GM23338 (cell line): ENCODE measurements around the gene EBI3. TPM values are rescaled to one million over a fixed set of nuclear protein-coding genes. Genes with fewer than 3 reads are reported as not detected.

Experiments
- ATAC-seq: fragments of 200-7000 bp; cut with Tn5 transposase; 3 replicates; pipeline ENCODE4 v1.9.1; 2020
- DNase-seq: peaks from one replicate; pipeline ENCODE4 v3.0.0-alpha.2; 2015; ENCODE audit warnings: low spot score
- H2AFZ ChIP-seq: fragments of 200-600 bp; sonication (generic); 2 replicates; pipeline ENCODE4 v1.8.0; 2016; ENCODE audit warnings: antibody characterized with exemption, mild to moderate bottlenecking, moderate library complexity
- H3F3A ChIP-seq: fragments of 200-600 bp; sonication (generic); replicated peaks from 2 replicates; pipeline ENCODE4 v1.8.0; 2017; ENCODE audit warnings: antibody characterized with exemption, mixed run types, low read depth
- H3K27ac ChIP-seq: fragments of 200-600 bp; sonication (generic); 2 replicates; pipeline ENCODE4 v1.6.1; 2016; ENCODE audit warnings: low read depth
- H3K27me3 ChIP-seq: fragments of 200-600 bp; sonication (generic); 2 replicates; pipeline ENCODE4 v1.8.0; 2016; ENCODE audit warnings: mild to moderate bottlenecking, mixed run types, moderate library complexity; ENCODE audit not compliant: insufficient read depth
- H3K36me3 ChIP-seq: fragments of 200-600 bp; sonication (generic); 2 replicates; pipeline ENCODE4 v1.8.0; 2016; ENCODE audit warnings: mild to moderate bottlenecking; ENCODE audit not compliant: insufficient read depth
- H3K4me1 ChIP-seq: fragments of 200-600 bp; sonication (generic); 2 replicates; pipeline ENCODE4 v1.8.0; 2016; ENCODE audit warnings: mild to moderate bottlenecking, moderate library complexity; ENCODE audit not compliant: insufficient read depth
- H3K4me2 ChIP-seq: fragments of 200-600 bp; sonication (generic); 2 replicates; pipeline ENCODE4 v1.7.1; 2017; ENCODE audit warnings: mixed run types
- H3K4me3 ChIP-seq: fragments of 200-600 bp; sonication (generic); 2 replicates; pipeline ENCODE4 v1.6.1; 2016; ENCODE audit warnings: mixed run types
- H3K79me2 ChIP-seq: fragments of 200-600 bp; sonication (generic); replicated peaks from 2 replicates; pipeline ENCODE4 v1.8.0; 2017; ENCODE audit warnings: mild to moderate bottlenecking; ENCODE audit not compliant: insufficient read depth
- H3K9me2 ChIP-seq: fragments of 200-600 bp; sonication (generic); 2 replicates; pipeline ENCODE4 v1.8.0; 2017; ENCODE audit not compliant: insufficient read depth
- H4K20me1 ChIP-seq: fragments of 200-600 bp; sonication (generic); replicated peaks from 2 replicates; pipeline ENCODE4 v1.8.0; 2017; ENCODE audit warnings: mild to moderate bottlenecking; ENCODE audit not compliant: insufficient read depth
- H3K27ac Mint-ChIP-seq: 2 replicates; pipeline ENCODE4 v1.8.0; 2020; ENCODE audit warnings: inconsistent platforms, mild to moderate bottlenecking, moderate library complexity, mixed read lengths
- H3K27me3 Mint-ChIP-seq: 3 replicates; pipeline ENCODE4 v1.8.0; 2022; ENCODE audit warnings: low read depth, mild to moderate bottlenecking, moderate library complexity, mixed read lengths, inconsistent platforms; ENCODE audit not compliant: insufficient read depth, poor library complexity
- H3K36me3 Mint-ChIP-seq: 3 replicates; pipeline ENCODE4 v1.8.0; 2021; ENCODE audit warnings: low read depth, mild to moderate bottlenecking, inconsistent platforms, moderate library complexity, mixed read lengths
- H3K4me1 Mint-ChIP-seq: 3 replicates; pipeline ENCODE4 v1.8.0; 2020; ENCODE audit warnings: mild to moderate bottlenecking, inconsistent platforms, mixed read lengths
- H3K4me3 Mint-ChIP-seq: 3 replicates; pipeline ENCODE4 v1.8.0; 2021; ENCODE audit warnings: moderate library complexity, mild to moderate bottlenecking, inconsistent platforms, mixed read lengths
- H3K9me3 Mint-ChIP-seq: 3 replicates; pipeline ENCODE4 v1.8.0; 2020; ENCODE audit warnings: moderate library complexity, mild to moderate bottlenecking, inconsistent platforms, mixed read lengths
- CREB1 ChIP-seq: fragments of 250-450 bp; sonication (Bioruptor Pico); IDR thresholded peaks from 2 replicates; pipeline ENCODE4 v1.5.0; 2020; ENCODE audit warnings: low read depth, mild to moderate bottlenecking, moderate library complexity
- EZH2 ChIP-seq: fragments of 200-600 bp; sonication (generic); IDR thresholded peaks from one replicate; pipeline ENCODE4 v1.8.0; 2017; ENCODE audit warnings: antibody characterized with exemption, mild to moderate bottlenecking, low read depth; ENCODE audit not compliant: unreplicated experiment
- EZH2phosphoT487 ChIP-seq: fragments of 200-600 bp; sonication (generic); IDR thresholded peaks from one replicate; pipeline ENCODE4 v1.8.1; 2018; ENCODE audit warnings: antibody characterized with exemption; ENCODE audit not compliant: unreplicated experiment
- JUNB ChIP-seq: IDR thresholded peaks from one replicate; pipeline ENCODE4 v1.6.1; 2016; ENCODE audit warnings: antibody characterized with exemption; ENCODE audit not compliant: unreplicated experiment
- NANOG ChIP-seq: IDR thresholded peaks from 2 replicates; pipeline ENCODE4 v1.6.1; 2016; ENCODE audit warnings: antibody characterized with exemption, borderline replicate concordance
- STAT1 ChIP-seq: IDR thresholded peaks from one replicate; pipeline ENCODE4 v1.6.1; 2016; ENCODE audit warnings: antibody characterized with exemption; ENCODE audit not compliant: unreplicated experiment
- ZNF114 ChIP-seq: fragments of 250-450 bp; sonication (Bioruptor Pico); IDR thresholded peaks from 2 replicates; pipeline ENCODE4 v1.5.0; 2020; ENCODE audit warnings: mild to moderate bottlenecking, moderate library complexity
- ZNF331 ChIP-seq: fragments of 250-450 bp; sonication (Bioruptor Pico); IDR thresholded peaks from 2 replicates; pipeline ENCODE4 v1.5.0; 2020; ENCODE audit warnings: low read depth, mild to moderate bottlenecking, moderate library complexity
- ZNF462 ChIP-seq: fragments of 250-450 bp; sonication (Bioruptor Pico); IDR thresholded peaks from 2 replicates; pipeline ENCODE4 v1.5.0; 2020; ENCODE audit warnings: mild to moderate bottlenecking, moderate library complexity
- polyA plus RNA-seq: library from polyadenylated mRNA; unstranded; fragments of >200 nt; fragmentation: Nextera tagmentation; extraction: Ambion mirVana; gene quantifications from 2 replicates; pipeline ENCODE4 v1.2.1, GENCODE V29; 2016
- total RNA-seq: library from RNA; depleted of rRNA; stranded (reverse); fragments of >200 nt; shearing (Covaris generic); gene quantifications from 2 replicates; pipeline ENCODE4 v1.2.3, GENCODE V29; 2014
- TF ChIP-seq, protein P1 (sequence below), 2 experiments: fragments of 200-600 bp in 1 of 2; sonication (generic) in 1 of 2; conservative IDR thresholded peaks; 2 replicates each; pipeline versions ENCODE4 v1.5.1 to v1.6.1; 2016 to 2017; ENCODE audit warnings: antibody characterized with exemption in 2 of 2, low read depth in 2 of 2, mild to moderate bottlenecking in 2 of 2, moderate library complexity in 1 of 2

Gene EBI3
- total and polyA plus RNA-seq, 2 experiments from 2014 or later, result 0.52 to 1.4 TPM

GRCh38 chr19:4184718-4185352, 44.5 kb upstream of the EBI3 start:
- Mint-ChIP-seq H3K4me3 (no peak overlapping the region), H3K27me3 (peaks cover 17% of the 10 kb centered on the region)
- H2AFZ ChIP-seq, result no peak overlapping the region

More at GRCh38 chr19:4184718-4185352, 44.5 kb upstream of the EBI3 start:
- ATAC-seq, result no peak
- no peak for DNase-seq
- Mint-ChIP-seq H3K4me1 (no peaks in the 10 kb centered on the region; the same call in 2 of the 3 replicates), H3K9me3 (no peaks in the 10 kb centered on the region; the same call in 1 of the 3 replicates), H3K36me3 (no peaks in the 10 kb centered on the region), H3K27ac (no peak overlapping the region)
- H3K4me2 ChIP-seq, result no peak overlapping the region
- H3K27me3 ChIP-seq, result no peaks in the 10 kb centered on the region
- H3K4me1 ChIP-seq, result peaks cover 7% of the 10 kb centered on the region; the same call in 1 of the 2 replicates
- H4K20me1 ChIP-seq, result no peaks in the 10 kb centered on the region
- H3K36me3 ChIP-seq, result no peaks in the 10 kb centered on the region
- TF ChIP-seq CREB1 (no peak), NANOG (no peak), JUNB (no peak), EZH2 (no peak), ZNF331 (no peak), ZNF114 (no peak), ZNF462 (CRISPR knock-in tag) (no peak), STAT1 (no peak), EZH2phosphoT487 (no peak)
- TF ChIP-seq, protein P1, sequence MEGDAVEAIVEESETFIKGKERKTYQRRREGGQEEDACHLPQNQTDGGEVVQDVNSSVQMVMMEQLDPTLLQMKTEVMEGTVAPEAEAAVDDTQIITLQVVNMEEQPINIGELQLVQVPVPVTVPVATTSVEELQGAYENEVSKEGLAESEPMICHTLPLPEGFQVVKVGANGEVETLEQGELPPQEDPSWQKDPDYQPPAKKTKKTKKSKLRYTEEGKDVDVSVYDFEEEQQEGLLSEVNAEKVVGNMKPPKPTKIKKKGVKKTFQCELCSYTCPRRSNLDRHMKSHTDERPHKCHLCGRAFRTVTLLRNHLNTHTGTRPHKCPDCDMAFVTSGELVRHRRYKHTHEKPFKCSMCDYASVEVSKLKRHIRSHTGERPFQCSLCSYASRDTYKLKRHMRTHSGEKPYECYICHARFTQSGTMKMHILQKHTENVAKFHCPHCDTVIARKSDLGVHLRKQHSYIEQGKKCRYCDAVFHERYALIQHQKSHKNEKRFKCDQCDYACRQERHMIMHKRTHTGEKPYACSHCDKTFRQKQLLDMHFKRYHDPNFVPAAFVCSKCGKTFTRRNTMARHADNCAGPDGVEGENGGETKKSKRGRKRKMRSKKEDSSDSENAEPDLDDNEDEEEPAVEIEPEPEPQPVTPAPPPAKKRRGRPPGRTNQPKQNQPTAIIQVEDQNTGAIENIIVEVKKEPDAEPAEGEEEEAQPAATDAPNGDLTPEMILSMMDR (conservative IDR thresholded peaks at IDR 0.05; ENCODE audit: low read depth in 2 of 2), result no peak
- no peaks in the 10 kb centered on the region for H3K9me2 ChIP-seq
- H3F3A ChIP-seq, result peaks cover 3% of the 10 kb centered on the region; the same call in 1 of the 2 replicates
- H3K27ac ChIP-seq, result no peak overlapping the region
- H3K4me3 ChIP-seq, result no peak overlapping the region
- H3K79me2 ChIP-seq, result no peaks in the 10 kb centered on the region; the same call in 1 of the 2 replicates
